ENCODE measurements around the gene C2CD3. TPM values are rescaled to one million over a fixed set of nuclear protein-coding genes. Genes with fewer than 3 reads are reported as not detected.

The C2CD3 gene
- total and polyA plus RNA-seq, 10 donors, result 5.7 to 49.2 (median 31.8) TPM

GRCh38 chr11:74018331-74019005 is 152.3 kb downstream of the C2CD3 start:
- H3K27me3 ChIP-seq (replicated peaks in 1 of 7), result no peaks in the 10 kb centered on the region
- H3K4me1 ChIP-seq, result peaks cover 13 to 85% (median 49%) of the 10 kb centered on the region in 6 donors
- DNase-seq, result no peak
- TF ChIP-seq CTCF (IDR thresholded peaks at IDR 0.05 in 8 of 11, conservative IDR thresholded peaks at IDR 0.05 in 3 of 11), result no peak
- peak in 2 of 3 donors; percentile 62 to 77 for TF ChIP-seq POLR2AphosphoS5 (IDR thresholded peaks at IDR 0.05)
- TF ChIP-seq POLR2A (IDR thresholded peaks at IDR 0.05), result no peak
- H3K36me3 ChIP-seq, result peaks cover 0 to 58% (median 0%) of the 10 kb centered on the region in 6 donors
- H3K27ac ChIP-seq, result peak overlapping the region in 7 of 8 donors; percentile 42 to 83 (median 75)
- whole genome bisulfite sequencing, 5 donors, result 55 to 81% (median 73%) methylated on average over 7 to 9 of the region's 9 CpGs
- H3K9me3 ChIP-seq, result no peaks in the 10 kb centered on the region
- H3K4me3 ChIP-seq, result no peak overlapping the region
- intact Hi-C loops (cut with DNase I; ENCODE audit: low total_unique reads), result no loop called here

- TF ChIP-seq POLR2AphosphoS5 (IDR thresholded peaks at IDR 0.05), result no peak
- intact Hi-C loops (cut with DNase I; ENCODE audit: low total_unique reads), result no loop called here
- Histone ChIP-seq H3K9me3 (no peaks in the 10 kb centered on the region), H3K4me1 (peaks cover 13 to 82% (median 46%) of the 10 kb centered on the region in 6 donors), H3K4me3 (no peak overlapping the region), H3K27ac (peak overlapping the region in 6 of 8 donors; percentile 54 to 83 (median 78)), H3K36me3 (peaks cover 0 to 60% (median 0%) of the 10 kb centered on the region in 6 donors), H3K27me3 (replicated peaks in 1 of 7) (no peaks in the 10 kb centered on the region)
- no peak for DNase-seq
- WGBS, 5 donors, result 90 to 97% (median 91%) methylated on average over 3 of the region's 3 CpGs
These were observed 153.2 kb downstream of the C2CD3 start for GRCh38 chr11:74017631-74018030.

GRCh38 chr11:74015919-74016684 is 154.7 kb downstream of the C2CD3 start:
- intact Hi-C loops (cut with DNase I; ENCODE audit: low total_unique reads), result no loop called here
- DNase-seq, result no peak
- Histone ChIP-seq H3K27ac (peak overlapping the region in 1 of 8 donors; percentile 32), H3K36me3 (peaks cover 0 to 69% (median 0%) of the 10 kb centered on the region in 6 donors), H3K4me3 (no peak overlapping the region), H3K27me3 (replicated peaks in 1 of 7) (no peaks in the 10 kb centered on the region), H3K9me3 (no peaks in the 10 kb centered on the region), H3K4me1 (peaks cover 15 to 82% (median 54%) of the 10 kb centered on the region in 6 donors)
- 87 to 92% (median 92%) methylated on average over 4 to 5 of the region's 5 CpGs for WGBS, 5 donors
- TF ChIP-seq CTCF (IDR thresholded peaks at IDR 0.05 in 8 of 11, conservative IDR thresholded peaks at IDR 0.05 in 3 of 11) (no peak), POLR2A (IDR thresholded peaks at IDR 0.05) (no peak), POLR2AphosphoS5 (IDR thresholded peaks at IDR 0.05) (no peak)

- no peak overlapping the region for H3K4me3 ChIP-seq
- H3K27me3 ChIP-seq (replicated peaks in 1 of 7), result no peaks in the 10 kb centered on the region
- intact Hi-C loops (cut with DNase I; ENCODE audit: low total_unique reads), result no loop called here
- 41 to 65% (median 48%) methylated on average over 2 of the region's 2 CpGs for WGBS, 5 donors
- H3K27ac ChIP-seq, result peak overlapping the region in 2 of 8 donors; percentile 16 to 47
- peaks cover 15 to 82% (median 52%) of the 10 kb centered on the region in 6 donors for H3K4me1 ChIP-seq
- DNase-seq, result no peak
- H3K9me3 ChIP-seq, result no peaks in the 10 kb centered on the region
- TF ChIP-seq POLR2AphosphoS5 (IDR thresholded peaks at IDR 0.05), result peak; percentile 37 to 48 (median 43)
- TF ChIP-seq CTCF (IDR thresholded peaks at IDR 0.05 in 8 of 11, conservative IDR thresholded peaks at IDR 0.05 in 3 of 11), result no peak
- peaks cover 0 to 72% (median 0%) of the 10 kb centered on the region in 6 donors for H3K36me3 ChIP-seq
These were observed 155.9 kb downstream of the C2CD3 start for GRCh38 chr11:74014880-74015279.
